IMR-90 (cell line): Measurements from ENCODE around the gene ASIC2. TPM values are rescaled to one million over a fixed set of nuclear protein-coding genes. Genes with fewer than 3 reads are reported as not detected.

Source experiments
- ATAC-seq: fragments of 200-7000 bp; cut with Tn5 transposase; 2 replicates; pipeline ENCODE4 v1.9.1; 2020; ENCODE audit warnings: low read depth, mild to moderate bottlenecking, moderate library complexity
- BruUV-seq: library from RNA; stranded (reverse); fragments of 400-500 nt; replicated peaks from 2 replicates; lab custom pipeline; 2021; lab: Mats Ljungman, UMichigan
- CTCF ChIA-PET: fragments of 300-600 bp; formaldehyde crosslinking; extraction: SDS; loops from one replicate; lab custom pipeline; 2021; ENCODE audit warnings: antibody characterized with exemption; lab: Yijun Ruan, JAX
- POLR2A ChIA-PET: fragments of 300-600 bp; sonication (Branson Sonifier 250); formaldehyde crosslinking; loops from one replicate; lab custom pipeline; 2022; ENCODE audit warnings: antibody characterized with exemption; ENCODE audit not compliant: unreplicated experiment; lab: Charles Lee
- DNase-seq: peaks from one replicate; pipeline ENCODE4 v3.0.0; 2013
- H2AFZ ChIP-seq: replicated peaks from 2 replicates; pipeline ENCODE3; 2013; ENCODE audit warnings: low read length, mild to moderate bottlenecking; ENCODE audit not compliant: poor library complexity
- H2AK5ac ChIP-seq: 2 replicates; pipeline ENCODE4 v1.6.1; 2013; ENCODE audit warnings: low read depth, low read length, inconsistent platforms
- H2AK9ac ChIP-seq: replicated peaks from 2 replicates; pipeline ENCODE3; 2013; ENCODE audit warnings: mild to moderate bottlenecking, low read depth, low read length, moderate library complexity; ENCODE audit not compliant: poor library complexity
- H2BK120ac ChIP-seq: 2 replicates; pipeline ENCODE4 v1.6.1; 2013; ENCODE audit warnings: low read depth, low read length, inconsistent platforms
- H2BK15ac ChIP-seq: 3 replicates; pipeline ENCODE4 v1.6.1; 2013; ENCODE audit warnings: low read depth, low read length, inconsistent platforms
- H2BK20ac ChIP-seq: 2 replicates; pipeline ENCODE4 v1.6.1; 2013; ENCODE audit warnings: low read depth, mild to moderate bottlenecking, inconsistent platforms, low read length, moderate library complexity
- H2BK5ac ChIP-seq: 2 replicates; pipeline ENCODE4 v1.6.1; 2013; ENCODE audit warnings: mild to moderate bottlenecking, low read depth, low read length, inconsistent platforms; ENCODE audit not compliant: poor library complexity, severe bottlenecking
- H3K14ac ChIP-seq: replicated peaks from 2 replicates; pipeline ENCODE4 v1.6.1; 2013; ENCODE audit warnings: low read depth, low read length, inconsistent platforms
- H3K18ac ChIP-seq: 2 replicates; pipeline ENCODE4 v1.6.1; 2013; ENCODE audit warnings: low read depth, low read length, control low read depth
- H3K23ac ChIP-seq: 2 replicates; pipeline ENCODE4 v1.6.1; 2013; ENCODE audit warnings: low read depth, low read length, inconsistent platforms
- H3K27ac ChIP-seq: 2 replicates; pipeline ENCODE4 v1.5.1; 2013; ENCODE audit warnings: mild to moderate bottlenecking, control low read depth, low read length; ENCODE audit not compliant: insufficient read depth
- H3K27me3 ChIP-seq: 2 replicates; pipeline ENCODE4 v1.6.1; 2013; ENCODE audit warnings: low read length; ENCODE audit not compliant: control insufficient read depth, insufficient read depth
- H3K36me3 ChIP-seq: 2 replicates; pipeline ENCODE4 v1.6.1; 2013; ENCODE audit warnings: low read length, mixed read lengths; ENCODE audit not compliant: control insufficient read depth, insufficient read depth
- H3K4ac ChIP-seq: 2 replicates; pipeline ENCODE4 v1.6.1; 2013; ENCODE audit warnings: low read depth, low read length, inconsistent platforms
- H3K4me1 ChIP-seq: 2 replicates; pipeline ENCODE4 v1.6.1; 2013; ENCODE audit warnings: low read length, mixed read lengths; ENCODE audit not compliant: control insufficient read depth, insufficient read depth
- H3K4me2 ChIP-seq: 2 replicates; pipeline ENCODE4 v1.6.1; 2013; ENCODE audit warnings: low read depth, mild to moderate bottlenecking, control low read depth, low read length, moderate library complexity
- H3K4me3 ChIP-seq: 2 replicates; pipeline ENCODE4 v1.5.1; 2013; ENCODE audit warnings: low read depth, mild to moderate bottlenecking, control low read depth, low read length, moderate library complexity; ENCODE audit not compliant: insufficient read depth
- H3K56ac ChIP-seq: 2 replicates; pipeline ENCODE4 v1.6.1; 2013; ENCODE audit warnings: low read length, inconsistent platforms; ENCODE audit not compliant: insufficient read depth; ENCODE audit errors: extremely low read depth
- H3K79me1 ChIP-seq, 2 experiments: 2 replicates each; pipeline ENCODE4 v1.6.1; 2013; ENCODE audit warnings: low read length in 2 of 2, inconsistent platforms in 1 of 2, low read depth in 1 of 2
- H3K9ac ChIP-seq: 2 replicates; pipeline ENCODE4 v1.6.1; 2013; ENCODE audit warnings: low read depth, low read length, control low read depth
- H3K9me1 ChIP-seq: 2 replicates; pipeline ENCODE4 v1.6.1; 2013; ENCODE audit warnings: low read length, inconsistent platforms; ENCODE audit not compliant: insufficient read depth
- H3K9me3 ChIP-seq: 2 replicates; pipeline ENCODE4 v1.6.1; 2013; ENCODE audit warnings: low read length; ENCODE audit not compliant: control insufficient read depth, insufficient read depth
- H4K20me1 ChIP-seq: 2 replicates; pipeline ENCODE4 v1.6.1; 2013; ENCODE audit warnings: low read length, inconsistent platforms; ENCODE audit not compliant: insufficient read depth
- H4K5ac ChIP-seq: 2 replicates; pipeline ENCODE4 v1.6.1; 2013; ENCODE audit warnings: mild to moderate bottlenecking, low read depth, low read length, control low read depth
- H4K8ac ChIP-seq, 2 experiments: 2 replicates each; pipeline ENCODE4 v1.6.1; 2013; ENCODE audit warnings: low read depth in 2 of 2, low read length in 2 of 2, control low read depth in 1 of 2, inconsistent platforms in 1 of 2
- H4K91ac ChIP-seq: 2 replicates; pipeline ENCODE4 v1.6.1; 2013; ENCODE audit warnings: low read depth, low read length, inconsistent platforms; ENCODE audit not compliant: insufficient read depth
- FOS ChIP-seq: fragments of 150-350 bp; IDR thresholded peaks from 2 replicates; pipeline ENCODE4 v1.6.1; 2016; ENCODE audit warnings: low read depth, low read length
- MAZ ChIP-seq: IDR thresholded peaks from 2 replicates; pipeline ENCODE4 v1.6.1; 2012; ENCODE audit warnings: low read depth, mild to moderate bottlenecking, low read length, improper control_type of control experiment, moderate library complexity, borderline replicate concordance
- WGBS, 2 experiments: methylation state at CpG; one replicate each; pipeline versions ENCODE4 v1.1.5 to v1.1.7; 2013; ENCODE audit warnings: missing lambda C conversion rate in 2 of 2; ENCODE audit not compliant: insufficient read length in 1 of 2; ENCODE audit errors: extremely low coverage in 2 of 2; 5-methylcytosine and 5-hydroxymethylcytosine counted together
- dilution Hi-C: fragments of 300-500 bp; cut with HindIII; formaldehyde crosslinking; loops from one replicate; pipeline ENCODE4 v1.14.3; 2018; ENCODE audit warnings: low sequenced_read_pairs; ENCODE audit not compliant: unreplicated experiment
- in situ Hi-C: fragments of 300-500 bp; cut with MboI; formaldehyde crosslinking; loops from 3 replicates; pipeline ENCODE4 v1.14.3; 2019; ENCODE audit warnings: low sequenced_read_pairs, inconsistent platforms, mixed read lengths
- intact Hi-C: fragments of 100-400 bp; cut with micrococcal nuclease; formaldehyde crosslinking; loops from 2 replicates; pipeline ENCODE4 v1.10.0; 2022
- polyA plus RNA-seq, 3 experiments: library from polyadenylated mRNA; depleted of rRNA; stranded (reverse); fragments of >200 nt; gene quantifications; 2 replicates each; pipeline ENCODE4 v1.2.3, GENCODE V29; 2012; ENCODE audit warnings: low replicate concordance in 1 of 3
- total RNA-seq: library from RNA; depleted of rRNA; stranded (reverse); fragments of >200 nt; gene quantifications from 2 replicates; pipeline ENCODE4 v1.2.3, GENCODE V29; 2012
- TF ChIP-seq, protein P1 (sequence below): fragments of 150-350 bp; IDR thresholded peaks from 2 replicates; pipeline ENCODE4 v1.6.1; 2017; ENCODE audit warnings: mild to moderate bottlenecking, antibody characterized with exemption, low read length, low read depth

ASIC2 gene
- total and polyA plus RNA-seq, 2 of the 4 experiments (the other 2 are of a cell fraction): under 0.01 to 0.15 TPM

DNA sequence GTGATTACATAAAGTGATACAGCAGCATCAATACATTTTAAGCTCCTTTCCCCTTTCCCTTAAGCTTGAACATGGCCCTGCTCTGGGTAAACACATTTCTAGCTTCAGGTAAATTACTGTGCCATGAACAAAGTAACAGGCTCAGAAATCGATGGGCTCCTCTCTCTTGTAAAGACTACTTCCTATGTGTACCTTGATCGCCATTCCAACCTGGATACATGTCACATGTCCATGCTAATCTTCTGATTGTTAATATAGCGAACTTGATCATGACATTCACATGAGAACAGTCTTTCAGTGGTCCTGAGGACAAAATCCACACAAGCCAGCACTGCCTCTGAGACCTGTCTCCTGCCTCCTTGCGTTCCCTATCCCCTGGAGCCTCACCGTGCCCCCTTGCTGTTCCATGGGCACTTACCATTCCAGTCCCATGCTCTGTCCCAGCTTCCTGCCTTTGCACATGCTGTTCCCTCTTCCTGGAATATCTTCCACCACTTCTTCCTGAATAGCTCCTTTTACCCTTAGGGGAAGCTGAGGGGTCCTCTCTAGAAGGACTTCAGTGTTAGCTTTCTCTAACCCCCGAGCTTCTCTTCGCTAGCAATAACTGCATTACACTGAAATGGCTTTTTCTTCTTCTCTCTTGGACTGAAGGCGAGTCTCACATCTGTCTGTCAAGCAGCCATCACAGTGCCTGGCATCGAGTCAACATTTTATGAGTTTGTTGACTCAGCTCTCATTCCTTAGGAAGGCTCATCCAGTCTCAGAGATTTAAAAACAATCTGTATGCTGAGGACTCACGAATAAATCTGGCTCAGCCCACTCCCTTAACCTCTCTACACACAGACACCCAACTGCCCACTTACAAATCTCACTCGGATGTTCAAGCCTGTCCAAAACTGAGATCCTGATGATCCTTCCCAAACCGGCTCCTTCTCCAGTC is 93.3 kb downstream of the ASIC2 start:
- Histone ChIP-seq H3K4ac (no peak overlapping the region), H2AK9ac (no peak overlapping the region), H3K9ac (no peak overlapping the region), H3K9me3 (no peaks in the 10 kb centered on the region), H3K23ac (no peak overlapping the region), H3K14ac (no peak overlapping the region), H2BK20ac (no peak overlapping the region), H2BK120ac (no peak overlapping the region), H3K18ac (no peak overlapping the region), H2BK5ac (no peak overlapping the region), H3K36me3 (no peaks in the 10 kb centered on the region), H4K20me1 (no peaks in the 10 kb centered on the region), H3K9me1 (no peaks in the 10 kb centered on the region; the same call in 1 of the 2 replicates), H3K79me1 (no peaks in the 10 kb centered on the region), H3K4me1 (no peaks in the 10 kb centered on the region), H3K4me3 (no peak overlapping the region), H4K5ac (no peak overlapping the region), H2BK15ac (no peak overlapping the region), H2AFZ (no peak overlapping the region), H3K4me2 (no peak overlapping the region), H3K27ac (no peak overlapping the region), H4K91ac (no peak overlapping the region), H4K8ac (no peak overlapping the region), H3K56ac (no peak overlapping the region), H3K27me3 (peaks cover 3% of the 10 kb centered on the region), H2AK5ac (no peak overlapping the region)
- peak; percentile 66 for ATAC-seq
- TF ChIP-seq, protein P1, sequence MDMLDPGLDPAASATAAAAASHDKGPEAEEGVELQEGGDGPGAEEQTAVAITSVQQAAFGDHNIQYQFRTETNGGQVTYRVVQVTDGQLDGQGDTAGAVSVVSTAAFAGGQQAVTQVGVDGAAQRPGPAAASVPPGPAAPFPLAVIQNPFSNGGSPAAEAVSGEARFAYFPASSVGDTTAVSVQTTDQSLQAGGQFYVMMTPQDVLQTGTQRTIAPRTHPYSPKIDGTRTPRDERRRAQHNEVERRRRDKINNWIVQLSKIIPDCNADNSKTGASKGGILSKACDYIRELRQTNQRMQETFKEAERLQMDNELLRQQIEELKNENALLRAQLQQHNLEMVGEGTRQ: no peak
- TF ChIP-seq MAZ (no peak), FOS (no peak)
- in situ Hi-C loops (no loop called here), intact Hi-C loops (no loop called here), dilution Hi-C loops (no loop called here)
- POLR2A ChIA-PET: no interaction called here
- WGBS, 2 experiments: 63% methylated on average over 9 of the region's 12 CpGs; no CpG with 5 or more reads in 1 of the 2 experiments
- BruUV-seq: no TSS peak
- CTCF ChIA-PET: interaction anchor here (0.7 to 1.1 kb wide), 3 partner anchors 10 to 90 kb away, joined by 3 to 5 read pairs (median 3); no protein-coding TSS in a partner anchor
- DNase-seq: peak; percentile 6
